ENCODE measurements around the gene BICDL1.

The BICDL1 gene

GRCh38 chr12:120131116-120131515 lies 142.1 kb downstream of the BICDL1 start:
- DNase-seq, result no peak

GRCh38 chr12:120132054-120132836 lies 143.2 kb downstream of the BICDL1 start:
- no peak for DNase-seq

GRCh38 chr12:120132863-120133385 lies 143.9 kb downstream of the BICDL1 start:
- DNase-seq, result no peak

GRCh38 chr12:120134307-120134980 lies 145.4 kb downstream of the BICDL1 start:
- DNase-seq, result no peak

- no peak for DNase-seq
Observed at GRCh38 chr12:120136093-120136770, 147.2 kb downstream of the BICDL1 start.

- DNase-seq, result no peak
Observed at GRCh38 chr12:120137833-120138232, 148.8 kb downstream of the BICDL1 start.

GRCh38 chr12:120138366-120138765 lies 149.3 kb downstream of the BICDL1 start:
- DNase-seq, result no peak

- DNase-seq, result no peak
Observed at GRCh38 chr12:120139958-120140357, 150.9 kb downstream of the BICDL1 start.

- DNase-seq, result no peak
Observed at GRCh38 chr12:120140603-120141002, 151.6 kb downstream of the BICDL1 start.

GRCh38 chr12:120141336-120141735 lies 152.3 kb downstream of the BICDL1 start:
- no peak for DNase-seq

GRCh38 chr12:120142231-120142877 lies 153.3 kb downstream of the BICDL1 start:
- no peak for DNase-seq

Data from NCI-H2029 treated with DMSO at 0.1 percent for 48 hours (cell line).